Calu3 (cell line): ENCODE results near the gene AIDA. TPM values are rescaled to one million over a fixed set of nuclear protein-coding genes. Genes with fewer than 3 reads are reported as not detected.

Experiments
- BruUV-seq: library from RNA; stranded (reverse); fragments of 400-500 nt; replicated peaks from 2 replicates; lab custom pipeline; 2021; lab: Mats Ljungman, UMichigan
- CTCF ChIA-PET: fragments of 300-600 bp; sonication (Branson Sonifier 250); formaldehyde crosslinking; loops from one replicate; lab custom pipeline; 2022; ENCODE audit warnings: antibody characterized with exemption; lab: Charles Lee
- DNase-seq: peaks from one replicate; pipeline ENCODE4 v3.0.0; 2022
- H3K27ac Mint-ChIP-seq: one replicate; pipeline ENCODE4 v1.8.0; 2022; ENCODE audit warnings: mixed read lengths; ENCODE audit not compliant: unreplicated experiment
- H3K27me3 Mint-ChIP-seq: one replicate; pipeline ENCODE4 v1.8.0; 2022; ENCODE audit warnings: mixed read lengths; ENCODE audit not compliant: unreplicated experiment
- H3K36me3 Mint-ChIP-seq: one replicate; pipeline ENCODE4 v1.8.0; 2022; ENCODE audit warnings: mild to moderate bottlenecking, moderate library complexity, mixed read lengths; ENCODE audit not compliant: insufficient read depth, unreplicated experiment
- H3K4me1 Mint-ChIP-seq: one replicate; pipeline ENCODE4 v1.8.0; 2022; ENCODE audit warnings: mild to moderate bottlenecking, low read depth, mixed read lengths; ENCODE audit not compliant: unreplicated experiment
- H3K4me3 Mint-ChIP-seq: one replicate; pipeline ENCODE4 v1.8.0; 2022; ENCODE audit warnings: mild to moderate bottlenecking, low read depth, moderate library complexity, mixed read lengths; ENCODE audit not compliant: unreplicated experiment
- H3K9me3 Mint-ChIP-seq: one replicate; pipeline ENCODE4 v1.8.0; 2022; ENCODE audit warnings: low read depth, mixed read lengths; ENCODE audit not compliant: unreplicated experiment
- intact Hi-C: fragments of 100-400 bp; cut with micrococcal nuclease; formaldehyde crosslinking; loops from one replicate; pipeline ENCODE4 v1.10.0; 2022; ENCODE audit not compliant: unreplicated experiment
- total RNA-seq: library from RNA; stranded (reverse); gene quantifications from 2 replicates; pipeline ENCODE4 v1.2.3, GENCODE V29; 2022
- TF ChIP-seq, protein P1 (sequence below): fragments of 200-600 bp; IDR thresholded peaks from one replicate; pipeline ENCODE4 v1.8.0; 2022; ENCODE audit warnings: antibody characterized with exemption; ENCODE audit not compliant: unreplicated experiment

AIDA gene
- total RNA-seq, 1 experiment from 2014 or later, result 46.2 TPM

- Mint-ChIP-seq H3K36me3 (peaks cover 22% of the 10 kb centered on the region), H3K4me3 (no peak overlapping the region), H3K9me3 (no peaks in the 10 kb centered on the region), H3K27ac (no peak overlapping the region), H3K27me3 (no peaks in the 10 kb centered on the region), H3K4me1 (no peaks in the 10 kb centered on the region)
- no TSS peak for BruUV-seq
- intact Hi-C loops, result loop anchor here (1.0 kb wide), 1 partner anchor 169 kb away; no protein-coding TSS in a partner anchor
- DNase-seq, result peak; percentile 83
- TF ChIP-seq, protein P1, sequence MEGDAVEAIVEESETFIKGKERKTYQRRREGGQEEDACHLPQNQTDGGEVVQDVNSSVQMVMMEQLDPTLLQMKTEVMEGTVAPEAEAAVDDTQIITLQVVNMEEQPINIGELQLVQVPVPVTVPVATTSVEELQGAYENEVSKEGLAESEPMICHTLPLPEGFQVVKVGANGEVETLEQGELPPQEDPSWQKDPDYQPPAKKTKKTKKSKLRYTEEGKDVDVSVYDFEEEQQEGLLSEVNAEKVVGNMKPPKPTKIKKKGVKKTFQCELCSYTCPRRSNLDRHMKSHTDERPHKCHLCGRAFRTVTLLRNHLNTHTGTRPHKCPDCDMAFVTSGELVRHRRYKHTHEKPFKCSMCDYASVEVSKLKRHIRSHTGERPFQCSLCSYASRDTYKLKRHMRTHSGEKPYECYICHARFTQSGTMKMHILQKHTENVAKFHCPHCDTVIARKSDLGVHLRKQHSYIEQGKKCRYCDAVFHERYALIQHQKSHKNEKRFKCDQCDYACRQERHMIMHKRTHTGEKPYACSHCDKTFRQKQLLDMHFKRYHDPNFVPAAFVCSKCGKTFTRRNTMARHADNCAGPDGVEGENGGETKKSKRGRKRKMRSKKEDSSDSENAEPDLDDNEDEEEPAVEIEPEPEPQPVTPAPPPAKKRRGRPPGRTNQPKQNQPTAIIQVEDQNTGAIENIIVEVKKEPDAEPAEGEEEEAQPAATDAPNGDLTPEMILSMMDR, result peak; percentile 56
- CTCF ChIA-PET, result interaction anchor here (0.6 to 1.5 kb wide), 8 partner anchors 9 to 169 kb away, joined by 3 to 30 read pairs (median 4); partner anchors contain the start of gene TAF1A
Measured at GRCh38 chr1:222634180-222635013, 77.9 kb downstream of the AIDA start.

DNA sequence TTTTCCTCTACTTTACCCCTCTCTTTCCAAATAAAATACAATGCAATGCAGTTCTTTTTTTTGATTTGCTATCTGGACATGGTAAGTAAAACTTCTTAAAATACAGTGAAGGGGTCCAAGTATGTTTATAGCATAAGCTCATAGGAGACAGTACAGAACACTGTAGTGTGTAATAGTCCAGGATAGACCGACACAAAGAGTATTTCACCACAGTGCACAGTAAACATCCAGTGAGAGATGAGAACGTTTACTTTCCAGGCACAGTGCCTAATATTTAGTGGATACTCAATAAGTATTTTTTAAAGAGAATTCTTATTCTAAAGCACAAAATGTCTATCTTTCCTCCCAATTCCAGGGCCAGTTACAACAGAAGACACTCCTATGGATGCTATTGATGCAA is 79.5 kb downstream of the AIDA start:
- Mint-ChIP-seq H3K36me3 (peaks cover 22% of the 10 kb centered on the region), H3K9me3 (no peaks in the 10 kb centered on the region), H3K27me3 (no peaks in the 10 kb centered on the region), H3K27ac (no peak overlapping the region), H3K4me3 (no peak overlapping the region), H3K4me1 (no peaks in the 10 kb centered on the region)
- intact Hi-C loops, result no loop called here
- DNase-seq, result no peak
- BruUV-seq, result no TSS peak
- CTCF ChIA-PET, result no interaction called here
- TF ChIP-seq, protein P1, result no peak

GRCh38 chr1:222631611-222632208 is 80.6 kb downstream of the AIDA start:
- Mint-ChIP-seq H3K4me1 (no peaks in the 10 kb centered on the region), H3K9me3 (no peaks in the 10 kb centered on the region), H3K36me3 (peaks cover 17% of the 10 kb centered on the region), H3K27me3 (no peaks in the 10 kb centered on the region), H3K4me3 (no peak overlapping the region), H3K27ac (no peak overlapping the region)
- TF ChIP-seq, protein P1, result no peak
- no peak for DNase-seq
- intact Hi-C loops, result no loop called here
- BruUV-seq, result no TSS peak
- CTCF ChIA-PET, result no interaction called here

GRCh38 chr1:222629921-222630535 is 82.3 kb downstream of the AIDA start:
- Mint-ChIP-seq H3K27ac (no peak overlapping the region), H3K4me1 (no peaks in the 10 kb centered on the region)
- BruUV-seq, result no TSS peak

More at GRCh38 chr1:222629921-222630535, 82.3 kb downstream of the AIDA start:
- no peak for DNase-seq
- Mint-ChIP-seq H3K27me3 (no peaks in the 10 kb centered on the region), H3K9me3 (no peaks in the 10 kb centered on the region), H3K4me3 (no peak overlapping the region), H3K36me3 (peaks cover 12% of the 10 kb centered on the region)
- intact Hi-C loops, result no loop called here
- TF ChIP-seq, protein P1, result no peak
- CTCF ChIA-PET, result interaction anchor here (0.6 kb wide), 1 partner anchor 168 kb away, joined by 7 read pairs; no protein-coding TSS in a partner anchor
